ENCODE data around the gene IDUA.
A peak's percentile ranks its signal among the peaks of the same experiment; 100 is the strongest.
"Not testable (repeated sequence)": the region's sequence is repeated elsewhere in the genome, so short reads cannot be mapped to it uniquely, and the experiment has no call there.

The IDUA gene

DNA sequence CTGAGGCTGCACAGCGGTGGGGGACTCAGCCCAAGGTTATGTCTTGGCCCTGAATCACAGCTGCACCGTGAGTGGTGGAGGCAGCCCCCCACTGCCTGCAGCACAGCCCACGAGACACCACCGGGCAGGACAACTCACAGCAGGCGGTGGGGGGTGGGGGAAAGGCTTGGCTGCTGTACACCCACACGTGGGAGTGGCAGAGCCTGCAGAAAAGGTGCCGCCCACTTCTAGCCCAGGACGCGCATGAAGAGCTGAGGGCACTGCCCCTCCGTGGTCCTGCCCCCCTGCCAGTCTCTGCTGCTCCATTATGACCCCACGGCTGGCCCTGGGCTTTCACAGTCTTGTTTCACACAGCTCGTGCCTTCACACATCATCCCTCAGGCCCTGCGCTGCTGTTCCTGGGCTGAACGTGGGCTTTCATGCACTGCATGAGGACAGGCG, 65.4 kb downstream of the IDUA start:
- TF ChIP-seq CTCF (conservative IDR thresholded peaks at IDR 0.05; ENCODE audit: low read depth, low read length): no peak
- DNase-seq (ENCODE audit: low read depth): no peak
- no peak overlapping the region for H3K4me3 ChIP-seq (ENCODE audit: low read depth, low read length)

DNA sequence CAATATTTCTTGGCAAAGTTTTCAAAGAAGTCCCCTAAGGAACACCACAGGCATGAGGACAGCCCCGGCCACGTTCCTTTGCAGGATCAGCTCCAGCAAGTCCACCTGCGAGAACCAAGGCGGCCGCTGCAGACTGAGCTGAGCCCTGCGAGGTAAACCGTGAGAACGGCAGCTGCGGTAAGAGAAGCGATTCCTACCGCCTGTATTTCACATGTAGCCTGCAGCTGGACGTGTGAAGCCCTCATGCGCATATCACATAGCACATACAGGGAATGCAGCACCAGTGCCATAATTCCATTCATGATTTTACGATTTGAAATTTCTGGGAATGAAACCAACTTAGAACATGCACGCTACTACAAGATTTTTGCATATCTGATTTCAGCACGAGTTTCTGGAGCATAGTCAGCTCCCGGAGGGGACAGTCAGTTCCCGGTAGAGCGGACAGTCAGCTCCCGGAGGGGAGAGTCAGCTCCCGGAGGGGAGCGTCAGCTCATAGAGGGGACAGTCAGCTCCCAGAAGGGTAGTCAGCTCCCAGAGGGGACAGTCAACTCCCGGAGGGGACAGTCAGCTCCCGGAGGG, 66.3 kb downstream of the IDUA start:
- H3K4me3 ChIP-seq (ENCODE audit: low read depth, low read length): no peak overlapping the region
- no peak for TF ChIP-seq CTCF (conservative IDR thresholded peaks at IDR 0.05; ENCODE audit: low read depth, low read length)
- DNase-seq (ENCODE audit: low read depth): peak; percentile 48

- not testable (repeated sequence) for DNase-seq (ENCODE audit: low read depth); H3K4me3 ChIP-seq (ENCODE audit: low read depth, low read length)
These were observed 67.0 kb downstream of the IDUA start for GRCh38 chr4:1053891-1054290.

All from choroid plexus epithelial cell (primary cell).